ENCODE measurements around the gene CCNB3.

The CCNB3 gene

DNA sequence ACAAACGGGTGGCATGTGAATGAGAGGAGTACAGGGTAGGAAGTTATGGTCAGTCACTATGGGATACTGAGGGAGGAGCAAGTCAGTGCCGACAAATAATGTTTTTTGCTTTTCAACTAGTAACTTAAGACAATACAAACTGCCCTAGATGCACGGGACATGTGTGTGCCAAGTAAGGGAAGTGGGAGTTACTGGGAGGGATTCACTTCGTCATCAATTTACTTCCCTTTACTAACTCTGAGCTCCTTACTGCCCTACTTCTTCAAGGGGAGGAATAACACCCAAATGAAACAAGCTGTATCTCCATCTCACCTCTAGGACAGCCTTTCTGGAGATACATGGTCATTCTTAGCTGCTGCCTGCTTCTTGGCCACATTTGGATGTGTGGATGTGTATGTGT lies 168.4 kb downstream of the CCNB3 start:
- in situ Hi-C loops (cut with MboI; ENCODE audit: low sequenced_read_pairs): no loop called here

DNA sequence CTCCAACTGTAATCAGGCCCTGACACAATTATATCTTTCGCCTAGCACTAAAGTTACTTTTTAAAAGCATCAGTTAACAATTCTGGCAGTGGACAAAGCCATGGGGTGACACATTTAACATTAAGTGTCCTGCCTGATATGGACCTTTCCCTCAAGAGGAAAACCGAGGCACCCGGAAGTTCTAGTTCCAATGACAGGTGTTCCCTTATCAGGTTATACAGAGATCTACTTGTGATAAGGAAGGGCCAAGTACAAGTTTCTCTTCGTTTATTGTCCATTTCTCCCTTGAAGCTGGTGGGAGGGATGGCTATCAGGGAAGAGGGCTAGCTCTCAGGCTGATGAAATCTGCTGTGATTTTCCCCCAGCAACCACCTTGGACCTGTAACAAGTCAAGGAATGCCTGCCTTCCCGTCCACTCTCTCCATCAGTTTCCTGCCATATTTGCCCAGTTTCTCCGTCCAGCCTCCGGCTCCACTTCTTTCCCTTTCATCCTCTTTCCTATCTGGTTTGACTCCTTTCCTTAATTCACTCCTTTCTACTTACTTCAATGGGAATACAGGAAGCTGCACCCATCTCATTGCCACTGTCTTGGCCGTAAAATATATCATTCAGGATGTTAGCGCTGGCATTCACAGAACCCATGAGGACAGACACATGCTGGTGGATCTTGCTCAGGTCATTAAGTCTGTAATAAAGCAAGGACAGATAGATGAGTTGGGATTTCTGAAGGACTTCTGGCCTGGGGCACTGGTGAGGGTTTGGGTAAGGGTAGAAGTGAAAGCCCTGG lies 171.1 kb downstream of the CCNB3 start:
- in situ Hi-C loops (cut with MboI; ENCODE audit: low sequenced_read_pairs): no loop called here

DNA sequence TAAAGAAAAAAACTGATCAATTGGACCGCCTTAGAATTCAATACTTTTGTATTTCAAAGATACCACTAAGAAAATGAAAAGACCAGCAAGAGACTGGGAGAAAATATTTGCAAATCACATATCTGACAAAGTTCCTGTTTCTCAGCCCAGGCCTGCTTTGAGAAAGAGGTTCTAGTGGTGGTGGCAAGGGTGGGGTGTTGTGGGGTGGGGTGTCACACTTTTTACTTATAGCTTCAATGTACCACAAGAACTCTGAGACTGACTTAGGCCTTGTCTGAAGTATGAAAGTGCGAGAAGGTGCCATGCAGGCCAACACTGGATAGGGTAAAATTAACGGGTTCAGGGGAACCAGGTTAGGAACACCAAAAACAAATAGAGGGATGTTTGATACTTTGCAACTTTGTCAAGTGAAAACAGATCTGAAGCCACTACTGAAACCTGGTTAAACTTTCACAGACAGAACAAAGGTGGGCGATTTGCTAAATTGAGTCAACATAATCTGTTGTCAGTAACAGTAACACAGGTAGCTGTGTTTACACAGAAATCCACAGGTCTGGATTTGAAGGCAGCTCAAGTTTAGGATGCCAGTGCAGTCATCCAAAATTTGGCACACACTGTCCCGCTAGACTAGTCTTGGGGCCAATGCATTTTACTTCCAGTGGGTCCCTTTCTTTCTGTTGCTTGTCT lies 177.3 kb downstream of the CCNB3 start:
- in situ Hi-C loops (cut with MboI; ENCODE audit: low sequenced_read_pairs): no loop called here

DNA sequence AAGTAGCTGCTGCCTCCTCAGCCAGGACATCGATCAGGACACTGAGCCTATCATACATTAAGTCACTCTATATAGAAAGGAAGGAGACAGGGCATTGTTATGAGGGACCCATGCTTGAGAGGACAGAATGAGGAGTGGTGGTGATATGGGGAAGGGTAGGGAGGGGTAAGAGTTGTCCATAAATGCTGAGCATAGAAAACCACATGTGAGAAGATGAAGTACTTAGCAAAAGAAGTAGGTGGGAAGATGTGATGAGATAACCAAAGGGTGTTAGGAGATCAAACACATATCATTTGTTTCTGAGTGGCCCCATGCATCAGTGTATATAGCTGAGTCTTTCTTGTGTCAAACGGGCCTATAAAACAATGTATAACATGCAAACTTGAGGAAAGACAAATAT lies 182.0 kb downstream of the CCNB3 start:
- in situ Hi-C loops (cut with MboI; ENCODE audit: low sequenced_read_pairs): no loop called here

DNA sequence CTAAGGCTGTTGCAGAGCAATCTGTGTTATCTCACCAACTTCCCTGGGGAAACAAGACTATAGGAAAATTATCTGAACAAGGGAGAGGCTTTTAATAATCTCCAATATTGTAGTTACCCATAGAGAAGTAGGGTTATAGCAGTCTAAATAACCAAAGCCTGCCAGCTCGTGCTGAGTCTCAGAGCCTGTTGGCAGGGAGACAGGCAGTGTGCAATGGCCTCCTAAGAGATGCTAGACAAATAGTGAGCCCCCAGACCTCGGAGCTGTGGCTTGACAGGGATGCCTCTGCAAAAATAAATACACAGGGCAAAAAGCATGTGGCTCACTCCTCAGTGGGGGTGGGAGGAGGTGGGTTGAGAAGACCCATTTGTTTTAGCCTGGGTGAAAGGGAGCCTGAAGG lies 189.3 kb downstream of the CCNB3 start:
- in situ Hi-C loops (cut with MboI; ENCODE audit: low sequenced_read_pairs): no loop called here
